IPS DF 19.7 (cell line): ENCODE measurements around the gene FOLR2.
"Not testable (repeated sequence)": the region's sequence is repeated elsewhere in the genome, so short reads cannot be mapped to it uniquely, and the experiment has no call there.

Experiments used
- DNase-seq: peaks from one replicate; pipeline ENCODE4 v3.0.0-alpha.2; 2013; ENCODE audit warnings: low read depth, low spot score

The FOLR2 gene

DNA sequence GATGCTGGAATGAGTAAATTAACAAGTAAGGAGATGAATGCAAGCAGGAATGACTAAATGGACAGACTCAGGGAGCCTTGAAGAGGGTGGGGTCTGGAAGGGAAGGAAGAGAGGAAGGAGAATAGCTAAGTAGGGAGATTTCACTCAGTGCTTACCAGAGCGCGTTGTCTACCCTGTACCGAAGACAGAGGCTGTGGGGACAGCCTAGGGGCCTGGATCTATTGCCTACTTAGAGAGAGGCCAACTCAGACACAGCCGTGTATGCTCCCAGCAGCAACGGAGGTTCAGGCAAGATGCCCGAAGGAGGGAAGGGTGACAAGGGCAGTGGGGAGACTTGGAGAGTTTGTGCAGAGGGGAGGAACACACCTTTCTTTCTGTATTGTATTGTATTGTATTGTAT, at the start of gene FOLR2:
TSS of gene FOLR2 (plus strand) at position 157 of the 400 bp plus-strand sequence. CDS start 1,791 bp downstream, outside the sequence.
- no peak for DNase-seq

DNA sequence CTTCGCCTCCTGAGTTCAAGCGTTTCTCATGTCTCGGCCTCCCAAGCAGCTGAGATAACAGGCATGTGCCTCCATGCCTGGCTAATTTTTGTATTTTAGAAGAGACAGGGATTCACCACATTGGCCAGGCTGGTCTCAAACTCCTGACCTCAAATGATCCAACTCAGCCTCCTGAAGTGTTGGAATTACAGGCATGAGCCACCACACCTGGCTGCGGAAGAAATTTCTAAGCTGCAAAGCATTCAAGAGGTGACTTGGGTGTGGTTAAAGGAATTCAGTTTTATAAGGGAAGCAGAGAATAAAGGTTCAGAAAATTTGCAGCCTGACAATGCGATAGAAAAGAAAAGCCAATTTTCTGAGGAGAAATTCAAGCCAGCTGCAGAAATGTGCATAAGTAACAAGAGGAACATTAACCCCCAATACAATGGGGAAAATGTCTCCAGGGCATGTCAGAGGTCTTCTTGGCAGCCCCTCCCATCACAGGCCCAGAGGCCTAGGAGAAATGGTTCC, 47.5 kb upstream of the FOLR2 start:
- DNase-seq, result not testable (repeated sequence)

DNA sequence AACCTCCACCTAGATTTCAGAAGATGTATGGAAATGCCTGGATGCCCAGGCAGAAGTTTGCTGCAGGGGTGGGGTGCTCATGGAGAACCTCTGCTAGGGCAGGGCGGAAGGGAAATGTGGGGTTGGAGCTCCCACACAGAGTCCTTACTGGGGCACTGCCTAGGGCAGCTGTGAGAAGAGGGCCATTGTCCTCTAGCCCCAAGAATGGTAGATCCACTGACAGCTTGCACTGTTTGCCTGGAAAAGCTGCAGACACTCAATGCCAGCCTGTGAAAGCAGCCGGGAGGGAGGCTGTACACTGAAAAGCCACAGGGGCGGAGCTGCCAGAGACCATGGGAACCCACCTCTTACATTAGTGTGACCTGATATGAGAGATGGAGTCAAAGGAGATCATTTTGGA, 46.8 kb upstream of the FOLR2 start:
- DNase-seq, result not testable (repeated sequence)

- not testable (repeated sequence) for DNase-seq
Observed at GRCh38 chr11:72172043-72172442, 44.6 kb upstream of the FOLR2 start.

DNA sequence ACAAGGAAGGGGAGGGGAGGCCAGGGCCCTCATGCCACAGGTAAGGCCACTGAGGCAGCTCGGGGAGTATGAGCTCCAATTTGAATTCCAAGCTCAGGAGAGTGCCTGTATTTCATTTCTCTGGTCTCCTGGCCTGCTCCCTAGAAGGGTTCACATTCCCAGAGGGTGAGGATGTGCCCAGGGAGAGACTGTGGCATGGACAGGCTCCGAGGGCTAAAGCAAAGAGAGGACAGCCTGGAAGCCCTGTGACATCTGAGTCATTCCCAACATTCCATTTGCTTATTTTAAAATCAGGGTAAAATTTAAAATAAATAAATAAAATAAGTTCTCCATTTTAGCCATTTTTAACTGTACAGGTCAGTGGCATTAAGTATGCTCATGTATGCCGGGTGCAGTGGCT, 43.3 kb upstream of the FOLR2 start:
- DNase-seq, result no peak

DNA sequence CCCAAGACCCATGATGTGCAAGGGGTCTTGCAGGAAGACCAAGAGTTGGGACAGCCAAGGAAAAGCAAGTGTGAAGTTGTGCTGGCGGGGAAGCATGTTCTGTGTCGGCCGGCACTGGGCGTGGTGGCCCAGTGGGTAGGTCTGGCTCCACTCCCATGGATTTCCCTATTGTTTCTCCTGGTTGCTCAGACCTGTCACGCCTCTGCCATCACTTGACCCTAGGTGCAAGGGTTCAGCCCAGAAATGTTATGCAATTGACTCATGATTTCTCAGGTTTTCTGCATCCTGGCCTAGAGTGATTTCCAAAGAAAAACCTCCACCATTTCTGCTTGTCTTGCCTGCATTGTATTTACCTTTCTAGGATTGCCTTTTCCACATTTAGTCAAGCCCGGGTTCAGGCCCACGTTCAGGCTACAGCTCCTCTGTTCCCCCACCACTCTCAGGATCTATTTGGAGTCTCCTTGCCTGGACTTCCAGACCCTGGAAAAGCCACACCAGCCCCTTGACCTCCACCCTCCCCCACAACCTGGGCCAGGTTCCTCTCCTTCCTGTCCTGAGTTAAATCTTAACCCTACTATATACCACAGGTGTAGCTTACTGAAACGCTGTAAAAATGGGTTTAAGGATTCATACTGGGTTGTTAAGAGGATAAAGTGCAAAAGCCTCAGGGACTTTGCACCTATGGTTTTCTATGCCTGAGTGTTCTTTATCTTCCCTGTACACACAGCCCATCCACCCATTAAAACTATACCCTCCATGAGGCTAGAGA, 42.1 kb upstream of the FOLR2 start:
- no peak for DNase-seq

- no peak for DNase-seq
Observed at GRCh38 chr11:72177656-72178055, 38.9 kb upstream of the FOLR2 start.

DNA sequence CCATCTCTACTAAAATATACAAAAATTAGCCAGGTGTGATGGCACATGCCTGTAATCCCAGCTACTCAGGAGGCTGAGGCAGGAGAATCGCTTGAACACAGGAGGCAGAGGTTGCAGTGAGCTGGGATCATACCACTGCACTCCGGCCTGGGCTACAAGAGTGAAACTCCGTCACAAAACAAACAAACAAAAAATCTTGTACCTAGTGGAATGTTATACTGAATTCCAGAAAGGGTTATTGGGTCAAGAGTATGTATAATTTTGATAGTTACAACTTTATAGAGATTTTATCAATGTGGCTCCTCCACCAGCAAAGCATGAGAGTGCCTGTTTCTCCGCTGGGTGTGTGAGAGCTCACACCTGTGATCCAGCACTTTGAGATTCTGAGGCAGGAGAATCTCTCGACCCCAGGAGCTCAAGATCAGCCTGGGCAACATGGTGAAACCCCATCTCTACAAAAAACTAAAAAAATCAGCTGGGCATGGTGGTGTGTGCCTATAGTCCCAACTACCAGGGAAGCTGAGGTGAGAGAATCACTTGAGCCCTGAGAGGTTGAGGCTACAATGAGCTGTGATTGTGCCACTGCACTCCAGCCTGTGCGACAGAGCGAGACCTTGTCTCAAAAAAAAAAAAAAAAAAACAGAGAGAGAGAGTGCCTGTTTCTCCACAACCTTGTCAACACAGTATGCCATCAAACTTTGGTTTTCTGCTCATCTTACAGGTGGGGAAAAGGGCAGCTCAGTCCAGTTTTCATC, 37.4 kb upstream of the FOLR2 start:
- no peak for DNase-seq

GRCh38 chr11:72179804-72180396, 36.7 kb upstream of the FOLR2 start:
- no peak for DNase-seq

- not testable (repeated sequence) for DNase-seq
Observed at GRCh38 chr11:72180892-72181552, 35.6 kb upstream of the FOLR2 start.

DNA sequence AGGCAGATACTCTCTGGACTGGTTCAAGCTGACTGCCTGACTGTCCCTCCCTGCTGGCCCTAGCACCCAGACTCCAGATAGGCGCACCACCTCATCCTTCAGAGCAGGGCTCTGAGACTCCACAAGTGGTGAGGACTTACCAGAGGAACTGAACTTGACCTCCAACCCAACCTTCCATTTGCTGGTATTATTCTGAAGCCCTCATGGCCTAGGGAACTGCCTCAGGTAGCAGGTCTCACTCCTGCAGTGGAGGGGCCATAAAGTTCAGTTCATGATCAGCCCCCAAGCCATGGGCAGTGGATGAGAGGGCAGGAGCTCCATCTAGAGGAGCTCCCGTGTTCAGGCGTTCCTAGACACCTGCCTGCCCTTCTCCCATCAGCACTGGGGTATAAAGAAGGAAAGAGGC, 35.0 kb upstream of the FOLR2 start:
- not testable (repeated sequence) for DNase-seq

DNA sequence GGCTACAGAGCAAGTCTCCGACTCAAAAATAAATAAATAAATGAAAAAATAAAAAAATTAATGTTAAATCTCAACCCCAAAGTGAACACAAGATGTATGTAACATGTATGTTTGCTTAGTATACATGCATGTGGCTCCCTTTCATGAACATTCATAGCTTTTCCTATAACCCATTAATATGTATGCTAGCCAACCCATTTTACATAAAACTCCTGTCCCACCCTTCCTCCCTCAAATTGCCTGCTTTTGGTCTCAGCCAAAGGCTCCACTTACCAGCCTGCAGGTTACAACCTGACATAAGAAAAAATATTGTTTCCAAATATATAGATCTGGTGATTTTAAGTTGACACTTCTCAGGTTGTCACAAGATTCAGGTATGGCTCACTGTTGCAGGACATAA, 28.3 kb upstream of the FOLR2 start:
- no peak for DNase-seq

DNA sequence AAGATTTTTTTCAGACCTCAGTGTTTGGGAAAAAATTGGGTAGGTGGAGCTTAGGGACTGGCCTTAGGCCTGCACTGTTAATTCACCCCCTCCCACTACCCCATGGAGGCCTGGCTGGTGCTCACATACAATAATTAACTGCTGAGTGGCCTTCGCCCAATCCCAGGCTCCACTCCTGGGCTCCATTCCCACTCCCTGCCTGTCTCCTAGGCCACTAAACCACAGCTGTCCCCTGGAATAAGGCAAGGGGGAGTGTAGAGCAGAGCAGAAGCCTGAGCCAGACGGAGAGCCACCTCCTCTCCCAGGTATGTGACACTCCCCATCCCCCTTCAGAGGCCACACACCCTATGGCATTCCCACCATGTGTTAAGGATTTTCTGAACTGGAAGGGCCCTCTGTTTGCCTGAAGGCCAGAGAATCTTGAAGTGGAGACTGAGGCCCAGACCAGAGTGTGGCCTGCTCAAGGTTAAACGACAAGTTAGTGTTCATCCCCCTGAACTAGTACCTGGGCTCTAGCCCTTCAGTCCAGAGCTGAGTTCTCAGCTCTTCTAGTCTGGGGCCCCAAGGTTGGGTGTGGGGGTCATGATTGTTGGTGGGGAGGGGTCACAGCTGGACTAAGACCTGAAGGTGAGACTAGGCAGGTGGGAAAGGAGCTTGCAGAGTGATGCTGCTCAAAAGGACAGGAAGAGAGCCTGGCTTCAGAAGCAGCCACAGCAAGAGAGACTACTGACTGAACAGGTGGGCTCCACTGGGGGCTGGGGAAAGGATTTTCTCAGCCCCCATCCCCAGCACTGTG, 26.9 kb upstream of the FOLR2 start:
- no peak for DNase-seq

- DNase-seq, result no peak
Observed at GRCh38 chr11:72190631-72191071, 25.9 kb upstream of the FOLR2 start.

DNA sequence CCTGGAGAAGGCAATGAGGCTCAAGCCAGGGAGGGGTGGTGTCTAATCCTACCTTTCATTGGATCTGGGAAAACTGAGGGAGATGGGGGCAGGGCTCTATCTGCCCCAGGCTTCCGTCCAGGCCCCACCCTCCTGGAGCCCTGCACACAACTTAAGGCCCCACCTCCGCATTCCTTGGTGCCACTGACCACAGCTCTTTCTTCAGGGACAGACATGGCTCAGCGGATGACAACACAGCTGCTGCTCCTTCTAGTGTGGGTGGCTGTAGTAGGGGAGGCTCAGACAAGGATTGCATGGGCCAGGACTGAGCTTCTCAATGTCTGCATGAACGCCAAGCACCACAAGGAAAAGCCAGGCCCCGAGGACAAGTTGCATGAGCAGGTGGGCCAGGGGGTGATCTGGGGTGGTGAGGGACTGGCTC, 24.6 kb upstream of the FOLR2 start, which contains the start of gene FOLR1:
TSS of gene FOLR1 (plus strand) at position 180 of the 421 bp plus-strand sequence. CDS start at position 214, 34 bp downstream.
- no peak for DNase-seq

DNA sequence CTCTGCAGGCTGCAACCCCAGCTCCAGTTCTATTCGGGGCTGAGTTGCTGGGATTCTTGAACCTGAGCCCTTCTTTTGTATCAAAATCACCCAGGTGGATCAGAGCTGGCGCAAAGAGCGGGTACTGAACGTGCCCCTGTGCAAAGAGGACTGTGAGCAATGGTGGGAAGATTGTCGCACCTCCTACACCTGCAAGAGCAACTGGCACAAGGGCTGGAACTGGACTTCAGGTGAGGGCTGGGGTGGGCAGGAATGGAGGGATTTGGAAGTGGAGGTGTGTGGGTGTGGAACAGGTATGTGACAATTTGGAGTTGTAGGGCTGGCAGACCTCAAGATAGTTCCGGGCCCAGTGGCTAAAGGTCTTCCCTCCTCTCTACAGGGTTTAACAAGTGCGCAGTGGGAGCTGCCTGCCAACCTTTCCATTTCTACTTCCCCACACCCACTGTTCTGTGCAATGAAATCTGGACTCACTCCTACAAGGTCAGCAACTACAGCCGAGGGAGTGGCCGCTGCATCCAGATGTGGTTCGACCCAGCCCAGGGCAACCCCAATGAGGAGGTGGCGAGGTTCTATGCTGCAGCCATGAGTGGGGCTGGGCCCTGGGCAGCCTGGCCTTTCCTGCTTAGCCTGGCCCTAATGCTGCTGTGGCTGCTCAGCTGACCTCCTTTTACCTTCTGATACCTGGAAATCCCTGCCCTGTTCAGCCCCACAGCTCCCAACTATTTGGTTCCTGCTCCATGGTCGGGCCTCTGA, 20.9 kb upstream of the FOLR2 start:
- DNase-seq, result no peak

DNA sequence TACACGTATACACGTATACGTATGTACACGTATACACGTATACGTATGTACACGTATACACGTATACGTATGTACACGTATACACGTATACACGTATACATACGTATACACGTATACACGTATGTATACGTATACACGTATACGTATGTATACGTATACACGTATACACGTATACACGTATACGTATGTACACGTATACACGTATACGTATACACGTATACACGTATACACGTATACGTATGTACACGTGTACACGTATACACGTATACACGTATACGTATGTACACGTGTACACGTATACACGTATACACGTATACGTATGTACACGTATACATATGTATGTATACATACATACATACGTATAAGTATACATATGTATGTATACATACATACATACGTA, 15.1 kb upstream of the FOLR2 start:
- not testable (repeated sequence) for DNase-seq

DNA sequence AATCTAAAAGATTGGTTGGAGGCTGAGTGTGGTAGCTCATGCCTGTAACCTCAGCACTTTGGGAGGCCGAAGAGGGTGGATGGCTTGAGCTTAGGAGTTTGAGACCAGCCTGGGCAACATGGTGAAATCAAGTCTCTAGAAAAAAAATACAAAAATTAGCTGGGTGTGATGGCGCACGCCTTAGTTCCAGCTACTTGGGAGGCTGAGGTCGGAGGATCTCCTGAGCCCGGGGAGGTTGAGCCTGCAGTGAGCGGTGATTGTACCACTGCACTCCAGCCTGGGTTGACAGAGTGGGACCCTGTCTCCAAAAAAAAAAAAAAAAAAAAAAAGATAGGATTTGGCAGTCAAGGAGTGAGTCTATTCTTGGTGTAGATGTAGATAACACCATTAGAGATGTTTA, 14.0 kb upstream of the FOLR2 start:
- no peak for DNase-seq

DNA sequence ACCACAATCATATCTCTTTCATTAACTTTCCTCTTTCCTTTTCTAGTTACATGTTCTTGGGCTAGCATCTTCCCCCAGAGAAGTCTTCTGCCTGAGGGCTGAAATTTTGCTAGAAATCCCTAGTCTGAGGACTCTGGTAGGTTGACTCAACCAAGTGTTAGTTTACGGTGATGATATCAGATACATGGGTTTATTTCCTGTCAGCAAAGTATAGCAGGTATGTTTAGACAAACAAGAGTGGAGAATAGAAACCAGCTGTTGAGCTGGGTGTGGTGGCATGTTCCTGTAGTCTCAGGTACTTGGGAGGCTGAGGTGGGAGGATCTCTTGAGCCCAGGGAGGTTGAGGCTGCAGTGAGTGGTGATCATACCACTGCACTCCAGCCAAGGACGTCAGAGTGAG, 13.4 kb upstream of the FOLR2 start:
- DNase-seq, result no peak

GRCh38 chr11:72204886-72205285, 11.7 kb upstream of the FOLR2 start:
- no peak for DNase-seq
